GM10266 (cell line): Measurements from ENCODE around the gene IFT22.

Experiments
- DNase-seq: peaks from one replicate; pipeline ENCODE4 v3.0.0; 2012; ENCODE audit errors: extremely low spot score
- TF ChIP-seq, protein P1 (sequence below): IDR thresholded peaks from 2 replicates; pipeline ENCODE4 v1.5.1; 2012; ENCODE audit warnings: mild to moderate bottlenecking, low read depth; ENCODE audit not compliant: control insufficient read depth, insufficient read depth; ENCODE audit errors: missing control alignments

The IFT22 gene

DNA sequence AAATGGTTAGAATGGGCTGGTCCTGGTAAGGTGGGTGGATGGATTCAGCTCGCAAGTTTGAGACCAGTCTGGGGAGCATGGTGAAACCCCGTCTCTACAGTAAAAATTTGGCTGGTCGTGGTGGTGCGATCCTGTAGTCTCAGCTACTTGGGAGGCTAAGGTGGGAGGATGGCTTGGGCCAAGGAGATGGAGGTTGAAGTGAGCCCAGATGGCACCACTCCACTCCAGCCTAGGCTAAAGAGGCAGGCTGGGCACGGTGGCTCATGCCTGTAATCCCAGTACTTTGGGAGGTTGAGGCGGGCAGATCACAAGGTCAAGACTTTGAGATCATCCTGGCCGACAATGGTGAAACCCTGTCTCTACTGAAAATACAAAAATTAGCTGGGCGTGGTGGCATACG is 15.3 kb downstream of the IFT22 start:
- DNase-seq: no peak
- TF ChIP-seq, protein P1, sequence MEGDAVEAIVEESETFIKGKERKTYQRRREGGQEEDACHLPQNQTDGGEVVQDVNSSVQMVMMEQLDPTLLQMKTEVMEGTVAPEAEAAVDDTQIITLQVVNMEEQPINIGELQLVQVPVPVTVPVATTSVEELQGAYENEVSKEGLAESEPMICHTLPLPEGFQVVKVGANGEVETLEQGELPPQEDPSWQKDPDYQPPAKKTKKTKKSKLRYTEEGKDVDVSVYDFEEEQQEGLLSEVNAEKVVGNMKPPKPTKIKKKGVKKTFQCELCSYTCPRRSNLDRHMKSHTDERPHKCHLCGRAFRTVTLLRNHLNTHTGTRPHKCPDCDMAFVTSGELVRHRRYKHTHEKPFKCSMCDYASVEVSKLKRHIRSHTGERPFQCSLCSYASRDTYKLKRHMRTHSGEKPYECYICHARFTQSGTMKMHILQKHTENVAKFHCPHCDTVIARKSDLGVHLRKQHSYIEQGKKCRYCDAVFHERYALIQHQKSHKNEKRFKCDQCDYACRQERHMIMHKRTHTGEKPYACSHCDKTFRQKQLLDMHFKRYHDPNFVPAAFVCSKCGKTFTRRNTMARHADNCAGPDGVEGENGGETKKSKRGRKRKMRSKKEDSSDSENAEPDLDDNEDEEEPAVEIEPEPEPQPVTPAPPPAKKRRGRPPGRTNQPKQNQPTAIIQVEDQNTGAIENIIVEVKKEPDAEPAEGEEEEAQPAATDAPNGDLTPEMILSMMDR: no peak

DNA sequence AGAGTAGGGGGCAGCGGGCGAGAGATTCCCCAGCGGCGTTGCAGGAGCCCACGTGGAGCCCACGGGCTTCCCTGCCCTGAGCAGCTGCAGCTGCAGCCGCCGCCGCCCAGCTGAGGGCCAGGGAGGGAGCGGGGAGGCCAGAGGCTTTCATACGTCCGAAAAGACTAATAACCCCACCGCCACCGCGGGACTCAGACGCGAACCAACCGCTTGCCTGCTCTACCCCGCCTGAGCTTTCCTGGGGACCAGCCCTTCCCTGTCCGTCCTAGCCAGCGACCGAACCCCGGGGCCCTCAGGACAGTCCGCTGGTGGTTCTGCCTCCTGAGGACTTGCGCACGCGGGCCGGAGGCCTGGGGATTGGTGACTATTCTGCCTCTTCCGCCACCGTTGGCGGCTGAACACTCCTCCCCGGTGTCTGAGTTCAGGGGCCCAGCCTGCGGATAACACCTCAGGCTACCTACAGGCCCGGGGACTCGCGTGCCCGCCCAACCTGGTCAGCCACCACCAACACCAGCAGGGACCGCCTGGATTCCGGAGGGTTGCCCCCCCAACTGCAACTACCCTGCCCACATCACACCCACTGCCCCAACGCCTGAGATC is 18.4 kb downstream of the IFT22 start:
- no peak for DNase-seq
- TF ChIP-seq, protein P1: no peak

DNA sequence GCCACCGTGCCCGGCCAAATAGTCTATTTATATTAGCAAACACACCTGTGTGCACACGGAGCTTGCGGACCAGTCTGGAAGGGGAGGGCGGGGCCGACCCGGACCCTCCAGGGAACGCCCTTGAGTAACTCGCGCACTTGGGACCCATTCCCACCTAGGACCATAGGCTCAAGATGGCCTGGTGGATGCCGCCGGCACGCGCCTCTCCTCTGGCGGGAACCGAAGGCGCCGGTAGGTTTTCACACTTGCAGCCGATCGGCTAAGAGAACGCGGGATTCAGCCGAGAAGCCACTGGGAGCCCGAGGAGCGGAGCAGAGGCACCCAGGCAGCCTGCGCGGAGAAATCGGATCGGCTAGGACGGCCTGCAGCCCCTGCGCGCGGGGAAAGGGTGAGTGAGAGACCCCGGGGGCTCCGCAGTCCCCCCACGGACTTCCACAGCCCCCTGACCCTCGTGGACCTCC is 18.9 kb downstream of the IFT22 start:
- no peak for DNase-seq
- TF ChIP-seq, protein P1: no peak

DNA sequence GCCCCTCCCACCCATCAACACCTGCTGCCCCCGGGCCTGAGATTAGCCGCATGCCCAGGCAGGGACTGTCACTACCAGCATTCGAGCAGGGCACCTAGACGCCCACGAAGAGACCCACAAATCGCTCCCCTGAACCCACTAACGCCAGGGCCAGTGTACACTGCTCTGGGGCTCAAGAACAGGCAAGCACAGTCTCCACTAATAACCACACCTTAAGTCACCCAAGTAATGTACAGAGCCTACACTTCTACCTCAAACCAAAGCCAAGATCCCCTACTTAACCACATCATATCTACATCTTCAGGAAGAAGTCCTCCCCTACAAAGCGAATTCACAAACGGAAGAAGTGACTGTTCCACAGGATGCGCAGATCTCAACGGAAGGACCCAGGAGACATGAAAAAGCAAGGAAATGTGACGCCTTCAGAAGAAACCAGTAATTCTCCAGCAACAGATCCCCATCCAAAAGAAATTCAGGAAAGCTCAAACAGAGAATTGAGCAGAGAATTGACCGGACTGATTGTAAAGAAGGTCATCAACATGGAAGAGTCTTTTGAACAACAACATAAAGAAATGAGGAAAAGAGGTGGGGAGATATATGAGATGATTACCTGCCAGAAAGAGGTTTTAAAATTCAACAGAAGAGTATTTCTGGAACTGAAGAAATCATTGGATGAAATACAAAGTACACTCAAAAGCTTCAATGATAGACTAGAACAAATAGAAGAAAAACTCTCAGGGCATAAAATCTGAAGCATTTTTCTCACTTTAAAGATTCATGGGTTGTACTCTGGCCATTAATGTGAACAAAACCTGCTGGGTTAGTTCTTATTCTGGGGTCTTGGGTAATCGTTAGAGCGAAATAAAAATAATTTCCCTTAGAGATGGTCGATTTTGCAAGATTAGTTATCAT is 20.9 kb downstream of the IFT22 start:
- DNase-seq: no peak
- TF ChIP-seq, protein P1: no peak

DNA sequence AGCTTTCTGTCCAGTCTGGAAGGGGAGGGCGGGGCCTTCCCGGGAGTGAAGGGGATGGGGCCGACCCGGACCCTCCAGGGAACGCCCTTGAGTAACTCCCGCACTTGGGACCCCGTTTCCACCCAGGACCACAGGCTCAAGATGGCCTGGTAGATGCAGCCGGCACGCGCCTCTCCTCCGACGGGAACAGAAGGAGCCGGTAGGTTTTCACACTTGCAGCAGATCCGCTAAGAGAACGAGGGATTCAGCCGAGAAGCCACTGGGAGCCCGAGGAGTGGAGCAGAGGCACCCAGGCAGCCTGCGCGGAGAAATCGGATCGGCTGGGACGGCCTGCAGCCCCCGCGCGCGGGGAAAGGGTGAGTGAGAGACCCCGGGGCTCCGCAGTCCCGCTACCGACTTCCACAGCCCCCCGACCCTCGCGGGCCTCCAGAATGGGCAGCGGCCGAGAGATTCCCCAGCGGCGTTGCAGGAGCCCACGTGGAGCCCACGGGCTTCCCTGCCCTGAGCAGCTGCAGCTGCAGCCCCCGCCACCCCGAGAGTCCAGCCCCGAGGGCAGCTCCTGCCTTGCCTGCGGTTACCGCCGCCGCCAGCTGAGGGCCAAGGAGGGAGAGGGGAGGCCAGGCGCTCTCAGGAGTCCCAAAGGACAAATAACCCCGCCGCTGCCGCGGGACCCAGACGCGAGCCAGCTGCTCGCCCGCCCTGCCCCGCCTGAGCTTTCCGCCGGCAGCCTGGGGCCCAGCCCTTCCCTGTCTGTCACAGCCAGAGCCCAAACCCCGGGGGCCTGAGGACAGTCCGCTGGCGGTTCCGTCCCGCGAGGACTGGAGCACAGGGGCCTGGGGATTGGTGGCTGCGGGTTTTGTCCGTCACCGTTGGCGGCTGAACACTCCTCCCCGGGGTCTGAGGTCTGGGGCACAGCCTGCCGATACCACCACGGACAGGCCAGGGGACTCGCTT is 21.8 kb downstream of the IFT22 start:
- TF ChIP-seq, protein P1: no peak
- DNase-seq: no peak

DNA sequence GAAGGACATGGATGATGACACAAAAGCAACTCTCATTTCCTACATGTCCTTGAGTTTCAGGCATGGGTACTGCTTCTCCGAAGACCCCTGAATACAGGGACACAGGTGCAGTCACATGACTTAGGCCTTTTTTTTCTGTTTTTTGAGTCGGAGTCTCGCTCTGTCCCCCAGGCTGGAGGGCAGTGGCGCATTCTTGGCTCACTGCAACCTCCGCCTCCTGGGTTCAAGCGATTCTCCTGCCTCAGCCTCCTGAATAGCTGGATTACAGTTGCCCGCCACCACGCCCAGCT is 26.8 kb downstream of the IFT22 start:
- no peak for DNase-seq
- TF ChIP-seq, protein P1: no peak
